ENCODE data around the gene GNGT1.
"Not testable (repeated sequence)": the region's sequence is repeated elsewhere in the genome, so short reads cannot be mapped to it uniquely, and the experiment has no call there.

The GNGT1 gene

DNA sequence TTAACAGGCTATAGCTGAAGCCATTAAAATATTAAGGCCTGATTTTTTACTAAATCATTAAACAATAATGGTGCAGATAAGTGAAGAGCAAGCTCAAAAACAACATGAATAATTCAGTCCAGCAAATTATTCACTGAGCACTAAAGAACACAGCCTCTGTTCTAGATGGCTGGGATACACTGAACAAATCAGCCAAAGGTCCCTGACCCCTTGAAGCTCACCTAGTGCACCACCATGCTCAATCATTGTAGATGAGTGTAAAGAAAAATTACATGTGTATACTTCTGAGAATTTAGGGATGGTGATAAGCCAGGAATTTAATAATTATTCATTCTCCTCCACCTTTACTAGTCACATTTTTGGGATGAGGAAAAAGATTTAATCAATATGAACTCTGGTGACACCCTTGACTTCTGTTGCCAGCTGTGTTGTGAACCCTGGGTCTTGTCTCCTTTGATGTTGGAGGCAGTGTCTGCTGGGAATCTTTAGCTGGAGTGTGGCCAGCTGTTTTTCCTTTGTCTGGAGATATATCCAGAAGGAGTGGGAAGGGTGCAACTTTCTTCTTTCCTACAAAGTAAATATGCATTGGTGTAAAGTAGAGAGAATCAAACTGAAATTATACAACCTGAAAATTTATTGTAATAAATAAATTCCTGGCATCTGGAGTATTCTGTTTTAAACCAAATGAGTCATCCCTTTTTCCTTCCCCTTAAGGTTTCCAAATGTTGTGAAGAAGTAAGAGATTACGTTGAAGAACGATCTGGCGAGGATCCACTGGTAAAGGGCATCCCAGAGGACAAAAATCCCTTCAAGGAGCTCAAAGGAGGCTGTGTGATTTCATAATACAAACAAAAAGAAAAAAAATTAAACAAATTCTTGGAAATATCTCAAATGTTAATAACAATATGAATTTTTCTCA, 4.0 kb downstream of the GNGT1 start:
- no peak for DNase-seq

DNA sequence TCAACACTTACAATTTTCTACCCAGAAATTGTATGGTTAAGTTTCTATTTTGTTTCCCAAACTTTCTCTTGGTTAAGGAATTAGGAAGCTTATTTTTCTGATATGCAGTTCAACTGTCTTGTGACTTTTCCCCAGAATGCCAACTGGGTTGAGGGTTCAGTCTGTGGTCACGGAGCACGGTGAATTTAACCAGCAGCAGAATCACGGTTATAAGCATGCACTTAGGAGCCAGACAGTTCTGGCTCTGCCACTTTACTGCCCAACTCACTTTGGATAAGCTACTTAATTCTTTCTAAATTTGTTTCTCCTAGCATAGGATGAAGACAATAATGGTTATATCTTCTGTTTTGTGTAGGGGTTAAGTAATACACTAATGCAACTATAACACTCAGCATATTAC, 4.9 kb downstream of the GNGT1 start:
- not testable (repeated sequence) for DNase-seq

- DNase-seq, result not testable (repeated sequence)
Measured at GRCh38 chr7:93911661-93912060, 5.3 kb downstream of the GNGT1 start.

DNA sequence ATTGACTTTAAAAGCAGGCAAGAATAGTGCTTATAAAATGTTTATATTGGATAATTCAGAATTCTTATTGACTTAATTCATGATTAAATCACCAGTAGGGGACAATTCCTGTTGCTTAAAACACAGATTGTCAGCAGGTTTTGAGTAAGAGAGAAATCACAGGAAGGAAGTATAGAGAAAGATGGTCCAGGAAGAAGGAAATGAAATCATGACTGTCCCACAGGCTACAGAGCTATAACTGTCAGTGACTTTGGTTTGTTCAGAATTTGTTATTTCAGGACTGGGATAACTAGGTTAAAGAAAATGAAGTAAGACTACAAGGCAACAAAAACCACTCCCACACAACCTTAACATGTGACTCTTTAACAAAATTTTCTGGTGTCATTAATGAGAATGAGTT, 6.8 kb downstream of the GNGT1 start:
- no peak for DNase-seq

GRCh38 chr7:93914581-93915066, 8.3 kb downstream of the GNGT1 start:
- DNase-seq, result no peak

- not testable (repeated sequence) for DNase-seq
Measured at GRCh38 chr7:93915206-93915842, 9.0 kb downstream of the GNGT1 start.

GRCh38 chr7:93915888-93916287, 9.5 kb downstream of the GNGT1 start:
- DNase-seq, result not testable (repeated sequence)

DNA sequence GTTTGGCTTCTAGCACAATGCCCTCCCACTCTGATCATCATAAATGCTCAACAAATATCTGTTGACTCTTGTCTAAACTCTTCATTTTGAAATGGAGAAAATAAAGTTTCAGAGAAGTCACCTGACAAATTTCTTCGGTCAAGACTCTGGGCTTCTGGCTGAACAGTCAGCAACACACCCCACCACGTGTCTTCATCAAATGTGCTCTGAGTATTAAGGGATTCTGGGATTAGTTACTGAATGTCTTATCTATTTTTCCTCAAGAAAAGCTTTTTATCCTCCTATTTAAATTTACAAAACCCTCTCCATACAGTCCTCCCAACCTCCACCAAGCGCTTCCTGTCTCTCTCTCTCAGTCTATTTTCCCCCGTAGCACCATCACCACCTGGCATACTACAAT, 9.9 kb downstream of the GNGT1 start:
- not testable (repeated sequence) for DNase-seq

- no peak for DNase-seq
Measured at GRCh38 chr7:93920496-93921182, 14.3 kb downstream of the GNGT1 start.

DNA sequence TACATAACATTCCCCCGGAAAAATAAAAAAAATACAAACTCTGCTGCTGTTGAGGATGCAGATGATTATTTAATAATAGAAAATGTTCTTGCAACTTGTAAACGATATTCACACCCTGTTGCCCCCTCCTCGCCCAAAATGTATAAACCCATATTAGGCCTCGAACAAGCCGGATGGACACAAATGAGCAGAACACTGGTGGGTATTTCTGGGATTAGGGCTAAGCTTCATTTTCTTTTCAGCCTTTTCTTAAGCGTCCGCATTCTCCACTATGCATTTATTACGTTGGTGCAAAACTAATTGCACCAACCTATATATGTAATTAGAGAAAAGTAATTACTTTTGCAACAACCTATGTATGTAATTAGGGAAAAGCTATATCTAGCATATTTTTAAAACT, 14.8 kb downstream of the GNGT1 start:
- DNase-seq, result no peak

DNA sequence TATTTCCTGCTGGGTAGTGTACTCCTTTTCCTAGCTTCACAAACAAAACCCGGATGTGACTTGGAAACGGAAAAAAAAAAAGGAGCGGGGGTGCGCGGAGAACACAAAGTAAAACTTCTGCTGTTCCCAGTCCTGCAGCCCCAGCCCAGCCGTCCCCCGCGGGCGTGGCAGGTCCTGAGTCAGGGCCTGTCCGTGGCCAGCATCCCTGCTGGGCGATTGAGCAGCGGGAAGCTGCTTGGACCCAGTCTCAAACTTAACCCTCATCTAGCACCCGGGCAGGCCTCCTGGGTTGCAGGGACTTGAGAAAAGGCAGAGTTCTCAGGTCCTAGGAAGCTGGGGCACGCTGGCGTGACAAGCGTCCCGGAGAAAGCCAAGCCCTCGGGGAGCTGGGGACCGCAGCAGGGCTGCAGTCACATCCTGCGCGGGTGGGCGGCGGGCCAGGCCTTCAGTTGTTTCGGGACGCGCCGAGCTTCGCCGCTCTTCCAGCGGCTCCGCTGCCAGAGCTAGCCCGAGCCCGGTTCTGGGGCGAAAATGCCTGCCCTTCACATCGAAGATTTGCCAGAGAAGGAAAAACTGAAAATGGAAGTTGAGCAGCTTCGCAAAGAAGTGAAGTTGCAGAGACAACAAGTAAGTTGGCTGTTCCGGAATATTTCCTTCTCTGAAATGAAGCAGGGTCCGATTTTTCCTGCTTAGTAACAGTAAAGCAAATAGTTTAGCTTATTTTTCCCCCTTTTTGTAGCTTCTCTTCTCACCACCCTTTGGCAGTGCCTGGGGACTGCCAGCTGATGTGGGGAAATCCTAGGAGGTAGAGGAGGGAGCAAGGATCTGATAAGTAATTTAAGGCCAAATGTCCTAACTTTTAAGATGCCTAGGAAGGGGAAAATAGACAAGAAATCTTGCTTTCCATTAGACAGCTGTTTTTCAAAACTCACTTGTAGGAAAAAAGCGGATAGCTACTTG, 15.5 kb downstream of the GNGT1 start, which contains the start of gene GNG11:
Gene GNG11, plus strand, starts transcription at position 129 of the 960 bp plus-strand sequence. Its CDS starts 403 bp downstream, at position 532.
- no peak for DNase-seq

DNA sequence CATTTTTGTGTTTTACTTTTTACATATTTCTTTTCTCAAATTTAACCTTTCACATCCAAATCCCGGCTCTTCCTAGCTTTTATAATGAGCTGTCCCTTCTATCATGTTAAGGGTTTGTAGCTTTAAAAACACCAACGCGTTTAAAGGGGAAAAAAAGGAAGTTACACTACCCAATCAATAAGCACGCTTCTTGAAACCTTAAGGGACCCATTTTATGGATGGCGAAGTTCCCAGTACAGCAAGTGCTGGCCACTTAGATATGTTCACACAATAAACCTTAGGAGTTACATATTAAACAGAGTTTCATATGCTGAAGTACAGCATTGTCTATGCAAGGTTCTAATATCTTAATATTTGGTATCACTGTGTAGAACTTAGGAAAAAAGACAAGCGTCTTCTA, 16.9 kb downstream of the GNGT1 start:
- DNase-seq, result no peak

- DNase-seq, result no peak
Measured at GRCh38 chr7:93923942-93924341, 17.6 kb downstream of the GNGT1 start.

- DNase-seq, result no peak
Measured at GRCh38 chr7:93926800-93927199, 20.4 kb downstream of the GNGT1 start.

DNA sequence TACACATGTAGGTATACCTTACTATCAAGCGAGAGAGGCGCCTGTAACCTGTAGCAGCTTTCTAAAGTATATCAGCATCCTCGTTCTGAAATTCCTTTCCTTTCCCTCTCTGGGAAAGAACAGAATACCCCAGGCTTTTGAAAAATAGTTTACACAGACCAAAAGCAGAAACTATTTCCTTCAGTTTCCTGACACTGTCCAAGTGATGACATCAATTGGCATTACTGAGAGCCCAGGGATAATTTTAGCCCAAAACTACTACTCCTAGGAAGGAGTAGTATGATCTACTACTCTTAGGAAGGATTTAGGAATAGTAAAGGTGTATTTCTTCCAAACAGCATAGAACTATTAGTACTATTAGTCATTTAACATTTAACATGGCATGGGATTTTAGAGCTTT, 21.2 kb downstream of the GNGT1 start:
- no peak for DNase-seq

DNA sequence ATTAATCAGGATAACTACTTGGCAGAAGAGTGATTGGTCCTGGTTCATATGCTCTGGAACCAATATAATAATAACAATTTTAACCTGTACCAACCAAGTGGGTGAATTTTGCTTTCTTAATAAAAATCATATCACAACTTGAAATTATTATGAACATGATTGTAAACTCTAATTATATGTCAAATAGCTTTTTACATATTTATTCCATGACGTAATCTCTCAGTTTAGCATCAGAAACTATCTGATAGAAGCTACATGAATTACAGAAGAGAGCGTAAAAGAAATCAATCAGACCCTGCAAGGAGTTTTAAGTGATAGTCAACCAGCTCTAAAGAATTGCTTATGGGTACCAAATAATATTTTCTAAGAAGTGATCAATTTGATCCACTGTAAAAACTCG, 25.3 kb downstream of the GNGT1 start:
- no peak for DNase-seq

GRCh38 chr7:93933156-93933555, 26.8 kb downstream of the GNGT1 start:
- no peak for DNase-seq

GRCh38 chr7:93935102-93935501, 28.7 kb downstream of the GNGT1 start:
- DNase-seq, result no peak

DNA sequence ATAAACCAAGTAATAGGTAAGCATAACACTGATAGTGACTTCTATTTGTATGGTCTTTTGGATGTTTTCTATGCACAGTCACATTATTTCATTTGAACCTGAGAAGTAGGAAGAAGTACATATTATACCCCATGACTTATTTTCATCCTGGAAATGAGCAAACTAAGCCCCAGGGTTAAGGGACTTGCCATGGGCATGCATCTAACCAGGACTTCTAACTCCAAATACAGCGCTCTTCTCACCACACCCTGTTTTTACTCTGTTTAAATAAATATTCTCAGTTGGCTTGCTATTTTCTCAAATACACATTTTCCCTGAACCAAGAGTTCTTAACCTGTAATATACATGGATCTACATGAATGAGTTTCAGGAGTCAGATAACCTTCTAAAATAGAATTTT, 31.5 kb downstream of the GNGT1 start:
- no peak for DNase-seq

DNA sequence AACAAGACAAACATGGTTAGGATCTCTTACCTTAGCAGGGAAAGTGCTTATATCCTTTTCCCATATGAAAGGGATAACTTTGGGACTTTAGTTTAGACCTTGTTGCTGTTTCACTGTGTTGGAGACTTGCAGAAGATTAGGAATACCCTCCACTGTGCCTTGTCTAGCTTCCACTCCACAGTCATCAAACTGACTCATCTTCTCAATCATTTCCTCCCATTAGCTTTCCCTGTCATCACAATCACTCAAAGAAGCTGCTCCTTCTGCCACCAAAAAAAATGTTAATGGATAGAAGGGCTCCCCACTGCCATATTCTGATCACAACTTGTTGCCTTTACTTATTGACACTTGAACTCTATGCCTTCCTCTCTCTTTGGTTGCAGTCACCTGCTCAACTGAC, 31.9 kb downstream of the GNGT1 start:
- no peak for DNase-seq

DNA sequence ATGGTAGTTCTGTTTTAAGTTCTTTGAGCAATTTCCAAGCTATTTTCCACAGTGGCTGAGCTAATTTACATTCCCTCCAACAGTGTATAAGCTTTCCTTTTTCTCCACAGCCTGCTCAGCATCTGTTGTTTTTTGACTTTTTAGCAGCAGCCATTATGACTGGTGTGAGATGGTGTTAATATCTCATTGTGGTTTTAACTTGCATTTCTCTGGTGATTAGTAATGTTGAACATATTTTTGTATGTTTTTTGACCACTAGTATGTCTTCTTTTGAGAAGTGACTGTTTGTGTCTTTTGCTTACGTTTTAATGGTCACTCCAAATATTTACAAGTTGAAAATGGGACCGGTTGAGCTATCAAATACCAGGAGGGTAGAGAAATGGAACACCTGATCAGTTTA, 35.6 kb downstream of the GNGT1 start:
- DNase-seq, result no peak
